Astrocyte (in vitro differentiated cells and primary cell): ENCODE results near the gene RASGRP1. TPM values are rescaled to one million over a fixed set of nuclear protein-coding genes. Genes with fewer than 3 reads are reported as not detected.

Source experiments
- DNase-seq: peaks from one replicate; pipeline ENCODE4 v3.0.0-alpha.2; 2010; ENCODE audit warnings: low read depth
- FAIRE-seq: peaks from 2 replicates; lab custom pipeline; 2011; peaks lifted over from hg19 to GRCh38; lab: Jason Lieb, UNC
- H2AFZ ChIP-seq: 2 replicates; pipeline ENCODE4 v1.6.0; 2012; ENCODE audit warnings: low read depth, low read length, inconsistent platforms
- H3K27ac ChIP-seq: 2 replicates; pipeline ENCODE4 v1.5.1; 2011; ENCODE audit warnings: low read depth, low read length, inconsistent platforms
- H3K27me3 ChIP-seq: 2 replicates; pipeline ENCODE4 v1.6.0; 2011; ENCODE audit warnings: low read length, inconsistent platforms; ENCODE audit not compliant: insufficient read depth
- H3K36me3 ChIP-seq: 2 replicates; pipeline ENCODE4 v1.5.1; 2011; ENCODE audit warnings: low read length, inconsistent platforms; ENCODE audit not compliant: insufficient read depth
- H3K4me1 ChIP-seq: 2 replicates; pipeline ENCODE4 v1.5.1; 2011; ENCODE audit warnings: low read length, inconsistent platforms; ENCODE audit not compliant: insufficient read depth
- H3K4me2 ChIP-seq: 2 replicates; pipeline ENCODE4 v1.6.0; 2012; ENCODE audit warnings: low read length, inconsistent platforms
- H3K4me3 ChIP-seq: 2 replicates; pipeline ENCODE4 v1.5.1; 2011; ENCODE audit warnings: low read depth, mild to moderate bottlenecking, low read length, inconsistent platforms; ENCODE audit not compliant: insufficient read depth
- H3K79me2 ChIP-seq: 2 replicates; pipeline ENCODE4 v1.6.0; 2012; ENCODE audit warnings: mild to moderate bottlenecking, low read length, inconsistent platforms; ENCODE audit not compliant: insufficient read depth
- H3K9ac ChIP-seq: 2 replicates; pipeline ENCODE4 v1.6.0; 2012; ENCODE audit warnings: mild to moderate bottlenecking, low read length, inconsistent platforms
- H3K9me3 ChIP-seq: 2 replicates; pipeline ENCODE4 v1.5.1; 2012; ENCODE audit warnings: low read depth, mild to moderate bottlenecking, low read length, inconsistent platforms; ENCODE audit not compliant: insufficient read depth
- H4K20me1 ChIP-seq: 2 replicates; pipeline ENCODE4 v1.6.0; 2012; ENCODE audit warnings: low read length, inconsistent platforms; ENCODE audit not compliant: insufficient read depth
- H3K27ac Mint-ChIP-seq: one replicate; pipeline ENCODE4 v1.8.0; 2021; ENCODE audit warnings: mild to moderate bottlenecking, mixed read lengths; ENCODE audit not compliant: unreplicated experiment
- H3K27me3 Mint-ChIP-seq: one replicate; pipeline ENCODE4 v1.8.0; 2021; ENCODE audit warnings: low read depth, mixed read lengths; ENCODE audit not compliant: unreplicated experiment
- H3K36me3 Mint-ChIP-seq: one replicate; pipeline ENCODE4 v1.8.0; 2021; ENCODE audit warnings: low read depth, mixed read lengths; ENCODE audit not compliant: unreplicated experiment
- H3K4me1 Mint-ChIP-seq: one replicate; pipeline ENCODE4 v1.8.0; 2021; ENCODE audit warnings: low read depth, mixed read lengths; ENCODE audit not compliant: unreplicated experiment
- H3K4me3 Mint-ChIP-seq: one replicate; pipeline ENCODE4 v1.8.0; 2021; ENCODE audit warnings: mild to moderate bottlenecking, moderate library complexity, mixed read lengths; ENCODE audit not compliant: unreplicated experiment
- H3K9me3 Mint-ChIP-seq: one replicate; pipeline ENCODE4 v1.8.0; 2021; ENCODE audit warnings: mild to moderate bottlenecking, mixed read lengths; ENCODE audit not compliant: unreplicated experiment
- EZH2 ChIP-seq: IDR thresholded peaks from 2 replicates; pipeline ENCODE4 v1.6.1; 2012; ENCODE audit warnings: mild to moderate bottlenecking, low read length, inconsistent platforms; ENCODE audit not compliant: insufficient read depth
- total RNA-seq: library from RNA; stranded (reverse); gene quantifications from 2 replicates; pipeline ENCODE4 v1.2.1, GENCODE V29; 2021
- TF ChIP-seq, protein P1 (sequence below): IDR thresholded peaks from 2 replicates; pipeline ENCODE4 v1.5.1; 2011; ENCODE audit warnings: low read depth, mild to moderate bottlenecking, inconsistent platforms, low read length, moderate library complexity; ENCODE audit not compliant: insufficient read depth

The RASGRP1 gene
- total RNA-seq, 1 donor from 2014 or later = 1.4 TPM

DNA sequence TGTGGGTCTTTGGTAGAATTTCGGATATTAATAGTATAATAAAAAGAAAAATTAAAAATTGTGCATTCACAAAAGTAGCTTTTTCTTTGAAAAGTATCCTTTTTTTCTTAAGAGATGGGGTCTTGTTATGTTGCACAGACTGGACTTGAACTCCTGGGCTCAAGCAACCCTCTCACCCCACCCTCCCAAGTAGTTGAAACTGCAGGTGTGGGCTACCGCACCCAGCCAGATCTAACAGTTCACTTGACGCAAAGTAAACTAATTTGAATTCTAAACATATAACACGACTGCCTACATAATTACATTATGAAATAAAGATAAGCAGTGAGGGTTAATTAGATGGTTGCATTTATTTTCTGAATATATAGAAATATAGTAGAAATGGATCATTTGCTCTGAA, 99.9 kb downstream of the RASGRP1 start:
- no peaks in the 10 kb centered on the region for H3K9me3 Mint-ChIP-seq
- H3K4me2 ChIP-seq = no peak overlapping the region
- no peak overlapping the region for H3K9ac ChIP-seq
- H3K27ac Mint-ChIP-seq = no peak overlapping the region
- no peaks in the 10 kb centered on the region for H3K27me3 Mint-ChIP-seq
- H4K20me1 ChIP-seq = peaks cover 30% of the 10 kb centered on the region
- H3K79me2 ChIP-seq = peaks cover 49% of the 10 kb centered on the region
- no peaks in the 10 kb centered on the region for H3K36me3 ChIP-seq
- no peak overlapping the region for H3K4me3 Mint-ChIP-seq
- DNase-seq (no peak), FAIRE-seq (no peak)
- no peaks in the 10 kb centered on the region for H3K9me3 ChIP-seq
- no peaks in the 10 kb centered on the region for H3K4me1 ChIP-seq
- no peak for TF ChIP-seq EZH2
- TF ChIP-seq, protein P1, sequence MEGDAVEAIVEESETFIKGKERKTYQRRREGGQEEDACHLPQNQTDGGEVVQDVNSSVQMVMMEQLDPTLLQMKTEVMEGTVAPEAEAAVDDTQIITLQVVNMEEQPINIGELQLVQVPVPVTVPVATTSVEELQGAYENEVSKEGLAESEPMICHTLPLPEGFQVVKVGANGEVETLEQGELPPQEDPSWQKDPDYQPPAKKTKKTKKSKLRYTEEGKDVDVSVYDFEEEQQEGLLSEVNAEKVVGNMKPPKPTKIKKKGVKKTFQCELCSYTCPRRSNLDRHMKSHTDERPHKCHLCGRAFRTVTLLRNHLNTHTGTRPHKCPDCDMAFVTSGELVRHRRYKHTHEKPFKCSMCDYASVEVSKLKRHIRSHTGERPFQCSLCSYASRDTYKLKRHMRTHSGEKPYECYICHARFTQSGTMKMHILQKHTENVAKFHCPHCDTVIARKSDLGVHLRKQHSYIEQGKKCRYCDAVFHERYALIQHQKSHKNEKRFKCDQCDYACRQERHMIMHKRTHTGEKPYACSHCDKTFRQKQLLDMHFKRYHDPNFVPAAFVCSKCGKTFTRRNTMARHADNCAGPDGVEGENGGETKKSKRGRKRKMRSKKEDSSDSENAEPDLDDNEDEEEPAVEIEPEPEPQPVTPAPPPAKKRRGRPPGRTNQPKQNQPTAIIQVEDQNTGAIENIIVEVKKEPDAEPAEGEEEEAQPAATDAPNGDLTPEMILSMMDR = no peak
- H2AFZ ChIP-seq = no peak overlapping the region
- no peaks in the 10 kb centered on the region for H3K27me3 ChIP-seq
- no peaks in the 10 kb centered on the region for H3K36me3 Mint-ChIP-seq
- H3K27ac ChIP-seq = no peak overlapping the region
- no peak overlapping the region for H3K4me3 ChIP-seq
- H3K4me1 Mint-ChIP-seq = peaks cover 9% of the 10 kb centered on the region

DNA sequence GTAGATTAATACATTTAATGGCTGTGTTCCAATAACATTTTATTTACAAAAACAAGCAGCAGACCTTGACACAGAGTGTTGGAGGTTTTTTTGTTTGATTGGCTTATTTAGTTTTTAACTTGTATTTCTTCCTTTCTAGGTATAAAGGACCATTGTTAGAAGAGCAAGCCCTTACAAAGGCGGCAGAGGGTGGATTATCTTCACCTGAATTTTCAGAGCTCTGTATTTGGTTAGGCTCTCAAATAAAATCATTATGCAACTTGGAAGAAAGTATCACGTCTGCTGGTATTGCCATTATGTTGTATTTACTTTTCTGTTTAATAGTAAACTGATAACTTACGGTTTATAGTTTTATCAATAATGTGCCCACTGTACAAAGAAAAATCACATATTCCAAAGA, 100.7 kb downstream of the RASGRP1 start:
- peaks cover 9% of the 10 kb centered on the region for H3K4me1 Mint-ChIP-seq
- Histone ChIP-seq H3K9me3 (no peaks in the 10 kb centered on the region), H3K79me2 (peaks cover 57% of the 10 kb centered on the region), H3K4me2 (no peak overlapping the region), H3K36me3 (no peaks in the 10 kb centered on the region), H3K27ac (no peak overlapping the region), H3K9ac (no peak overlapping the region), H4K20me1 (peaks cover 36% of the 10 kb centered on the region), H2AFZ (no peak overlapping the region), H3K4me1 (no peaks in the 10 kb centered on the region), H3K4me3 (no peak overlapping the region), H3K27me3 (no peaks in the 10 kb centered on the region)
- no peaks in the 10 kb centered on the region for H3K27me3 Mint-ChIP-seq
- H3K36me3 Mint-ChIP-seq = no peaks in the 10 kb centered on the region
- FAIRE-seq = no peak
- no peak overlapping the region for H3K4me3 Mint-ChIP-seq
- no peaks in the 10 kb centered on the region for H3K9me3 Mint-ChIP-seq
- TF ChIP-seq, protein P1 = no peak
- no peak for TF ChIP-seq EZH2
- no peak overlapping the region for H3K27ac Mint-ChIP-seq
- no peak for DNase-seq

DNA sequence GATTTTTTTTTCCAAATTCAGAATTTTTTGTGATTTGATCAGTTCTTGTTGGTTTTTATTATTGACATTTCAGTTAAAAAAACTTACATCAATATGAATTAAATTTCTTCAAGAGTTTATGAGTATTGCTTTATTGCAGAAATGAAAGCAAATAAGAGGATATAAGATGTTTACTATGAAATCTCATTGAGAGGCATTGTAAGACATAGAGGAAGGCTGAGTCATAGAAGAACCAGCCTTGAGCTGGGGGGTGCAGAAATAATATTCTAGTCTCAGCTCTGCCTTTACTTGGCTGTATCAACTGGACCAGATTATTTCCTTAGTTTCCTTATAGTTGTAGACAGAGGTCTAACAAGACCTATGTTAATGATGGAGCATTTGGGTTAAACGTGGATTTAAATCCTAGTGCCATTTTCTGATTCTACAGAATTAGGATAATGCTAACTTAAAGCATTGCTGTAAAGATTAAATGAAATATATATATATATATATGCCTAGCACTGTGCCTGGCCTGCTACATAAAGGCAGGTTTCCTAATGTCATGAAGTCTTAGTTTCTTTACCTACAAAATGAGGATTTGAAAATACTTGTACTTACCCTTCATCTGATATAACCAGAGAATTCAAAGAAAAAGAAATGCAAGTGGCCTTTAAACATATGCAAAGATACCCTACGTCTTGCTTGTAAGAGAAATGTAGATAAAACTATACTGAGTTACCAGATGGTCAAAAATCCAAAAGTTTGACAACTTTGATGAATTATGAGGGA, 103.4 kb downstream of the RASGRP1 start:
- Histone ChIP-seq H3K79me2 (peaks cover 83% of the 10 kb centered on the region), H3K36me3 (no peaks in the 10 kb centered on the region), H3K9me3 (no peaks in the 10 kb centered on the region), H3K27me3 (no peaks in the 10 kb centered on the region), H3K4me1 (no peaks in the 10 kb centered on the region), H3K27ac (no peak overlapping the region), H4K20me1 (peaks cover 57% of the 10 kb centered on the region), H2AFZ (no peak overlapping the region), H3K4me2 (no peak overlapping the region), H3K9ac (no peak overlapping the region), H3K4me3 (no peak overlapping the region)
- no peaks in the 10 kb centered on the region for H3K27me3 Mint-ChIP-seq
- peaks cover 9% of the 10 kb centered on the region for H3K4me1 Mint-ChIP-seq
- H3K27ac Mint-ChIP-seq = no peak overlapping the region
- TF ChIP-seq, protein P1 = no peak
- TF ChIP-seq EZH2 = no peak
- no peak overlapping the region for H3K4me3 Mint-ChIP-seq
- no peaks in the 10 kb centered on the region for H3K9me3 Mint-ChIP-seq
- H3K36me3 Mint-ChIP-seq = no peaks in the 10 kb centered on the region
- DNase-seq = peak; percentile 6
- FAIRE-seq = no peak
